GM18861 (cell line): ENCODE measurements around the gene ACSS2.

ENCODE experiments used
- ATAC-seq: cut with Tn5 transposase; IDR thresholded peaks from one replicate; pipeline ENCODE4 v1.9.1; 2021; ENCODE audit not compliant: unreplicated experiment

The ACSS2 gene

DNA sequence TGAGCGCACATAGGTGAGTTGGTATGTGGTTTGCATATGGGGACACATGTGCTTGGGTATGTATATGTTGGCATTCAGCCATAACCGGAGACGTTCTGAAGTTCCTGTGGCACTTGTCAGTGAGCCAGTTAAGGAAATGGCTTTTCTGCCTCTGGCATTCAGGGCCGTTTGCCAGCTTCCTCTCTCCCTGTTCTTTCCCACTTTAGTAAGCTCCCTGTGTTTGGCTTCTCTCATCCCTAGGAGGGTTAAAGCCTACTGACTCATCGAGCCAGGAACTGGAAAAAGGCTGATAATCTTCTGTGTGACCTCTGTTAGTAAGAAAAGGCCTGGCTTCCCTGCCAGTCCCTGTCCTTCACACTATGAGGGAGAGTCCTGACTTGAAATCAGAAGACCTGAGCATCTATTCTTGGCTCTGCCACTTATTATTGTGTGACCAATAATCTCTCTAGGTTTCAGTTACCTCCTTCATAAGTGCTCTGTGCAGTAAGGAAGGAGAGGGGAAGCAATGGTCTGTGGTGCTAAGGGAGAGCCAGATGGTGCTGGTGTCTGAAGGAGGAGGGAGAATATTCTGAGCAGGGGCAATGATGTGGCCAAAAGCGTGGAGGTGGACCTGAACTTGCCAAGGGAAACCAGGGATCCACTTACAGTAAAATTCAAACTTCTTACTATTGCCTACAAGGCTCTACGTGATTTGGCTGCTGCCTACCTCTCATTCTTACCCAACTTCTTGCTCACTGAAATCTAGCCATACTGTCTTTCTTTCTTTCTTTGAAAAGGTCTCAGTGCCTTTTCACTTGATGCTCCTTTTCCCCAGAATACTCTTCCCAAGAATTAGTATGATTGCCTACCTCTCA, 31.4 kb downstream of the ACSS2 start:
- no peak for ATAC-seq

GRCh38 chr20:34915131-34915530, 38.7 kb downstream of the ACSS2 start:
- ATAC-seq = no peak

GRCh38 chr20:34915749-34916455, 39.5 kb downstream of the ACSS2 start:
- no peak for ATAC-seq

DNA sequence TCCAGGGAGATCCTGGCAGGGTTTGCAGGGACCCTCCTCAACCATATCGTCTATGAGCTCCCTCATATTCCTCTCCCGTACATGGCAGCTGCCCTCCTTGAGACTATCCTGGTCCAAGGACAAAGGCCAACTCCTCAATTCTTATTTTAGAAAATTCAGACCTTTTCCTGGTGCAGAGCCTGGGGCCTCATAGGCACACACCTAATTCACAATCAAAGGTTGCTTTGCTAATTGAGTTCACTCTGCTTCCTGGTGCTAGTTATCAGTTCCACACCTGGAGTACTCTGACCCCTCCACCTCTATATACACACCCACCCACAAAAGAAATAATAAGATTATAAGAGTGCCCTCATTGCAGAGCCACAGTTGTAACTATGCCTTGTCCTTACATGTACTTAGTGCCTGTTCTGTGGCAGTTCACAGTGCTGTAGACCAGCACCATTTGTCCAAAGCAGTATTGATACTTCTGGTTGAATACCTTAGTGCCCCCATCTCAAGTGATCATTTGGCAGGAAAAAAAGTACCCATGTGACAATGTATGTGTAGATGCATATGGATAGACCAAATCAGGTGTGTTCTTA, 40.5 kb downstream of the ACSS2 start:
- no peak for ATAC-seq

DNA sequence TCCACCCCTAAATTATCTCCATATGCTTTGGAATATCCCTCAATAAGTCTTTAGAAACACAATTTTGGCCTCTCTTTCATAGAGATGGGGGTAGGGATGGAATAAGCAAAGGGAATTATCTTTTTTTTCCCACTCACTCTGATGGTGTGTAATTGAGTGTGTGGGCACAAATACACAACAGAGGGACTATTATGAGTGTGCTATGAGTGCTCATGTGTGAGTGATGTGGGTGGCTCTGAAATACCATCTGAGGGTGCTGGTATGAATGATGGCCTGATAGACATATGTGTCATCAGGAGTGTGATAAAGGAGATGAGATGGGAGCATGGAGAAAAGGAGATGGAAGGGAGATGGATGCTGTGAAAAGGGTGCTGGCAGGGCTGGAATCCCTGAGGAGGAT, 43.6 kb downstream of the ACSS2 start:
- no peak for ATAC-seq

DNA sequence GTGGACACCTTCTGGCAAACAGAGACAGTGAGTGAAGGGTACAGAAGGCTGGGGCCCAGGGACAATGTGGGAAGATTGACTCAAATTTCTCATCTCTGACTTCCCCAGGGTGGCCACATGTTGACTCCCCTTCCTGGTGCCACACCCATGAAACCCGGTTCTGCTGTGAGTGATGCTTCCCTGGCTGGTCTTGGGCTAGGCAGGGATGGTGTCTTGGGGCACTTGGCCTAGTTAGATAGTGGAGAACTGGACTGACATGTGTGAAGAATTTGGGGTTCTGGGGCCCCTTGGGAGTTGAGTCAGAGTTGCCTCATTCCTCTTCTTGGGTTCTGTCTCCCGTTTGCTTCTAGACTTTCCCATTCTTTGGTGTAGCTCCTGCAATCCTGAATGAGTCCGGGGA, 45.0 kb downstream of the ACSS2 start:
- no peak for ATAC-seq

DNA sequence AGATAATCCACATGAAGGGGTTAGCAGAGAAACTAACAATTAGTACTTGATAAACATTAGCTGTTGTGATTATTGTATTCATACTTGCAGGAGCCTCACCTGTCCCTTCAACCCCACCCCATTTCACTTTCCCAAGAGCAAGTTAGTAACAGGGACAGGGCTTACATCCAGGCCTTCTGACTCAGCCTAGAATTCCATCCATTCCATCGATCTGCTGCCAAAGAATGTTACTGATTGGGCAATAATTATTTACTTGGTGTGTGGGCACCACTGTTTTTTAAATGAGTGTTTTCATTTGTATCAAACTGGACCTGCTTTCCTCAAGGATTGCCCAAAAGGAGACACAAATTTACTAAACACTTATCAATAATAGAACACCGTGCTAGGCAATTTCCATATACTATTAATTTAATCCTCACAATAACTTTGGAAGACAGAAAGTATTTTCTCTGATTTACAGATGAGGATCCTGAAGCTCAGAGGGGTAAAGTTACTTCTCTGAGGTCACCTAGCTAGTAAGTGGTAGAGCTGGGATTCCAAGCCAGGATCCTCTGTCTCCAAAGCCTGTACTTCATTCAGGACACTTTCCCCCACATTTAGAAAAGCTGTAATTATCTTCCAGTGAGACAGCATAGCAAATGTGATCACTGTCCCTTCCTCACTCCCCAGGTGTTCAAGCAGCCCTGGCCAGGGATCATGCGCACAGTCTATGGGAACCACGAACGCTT, 46.4 kb downstream of the ACSS2 start:
- no peak for ATAC-seq

- no peak for ATAC-seq
These were observed 47.0 kb downstream of the ACSS2 start for GRCh38 chr20:34923414-34923813.

DNA sequence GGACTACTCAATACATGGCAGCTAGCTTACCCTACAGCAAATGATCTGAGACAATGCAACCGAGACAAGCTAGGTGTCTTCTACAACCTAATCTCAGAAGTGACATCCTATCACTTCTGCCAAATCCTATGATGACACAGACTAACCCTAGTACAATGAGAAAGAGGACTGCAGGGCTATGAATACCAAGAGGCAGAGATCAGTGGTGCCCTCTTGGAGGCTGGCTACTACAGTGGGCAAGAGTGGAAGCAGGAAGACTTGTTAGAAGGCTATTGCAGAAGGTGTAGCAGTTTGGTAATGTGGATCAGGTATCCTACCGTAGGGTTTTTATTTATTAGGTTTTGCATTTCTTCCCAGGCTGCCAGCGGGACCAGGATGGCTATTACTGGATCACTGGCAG, 48.9 kb downstream of the ACSS2 start:
- no peak for ATAC-seq

- ATAC-seq = no peak
These were observed 49.6 kb downstream of the ACSS2 start for GRCh38 chr20:34925981-34926380.

DNA sequence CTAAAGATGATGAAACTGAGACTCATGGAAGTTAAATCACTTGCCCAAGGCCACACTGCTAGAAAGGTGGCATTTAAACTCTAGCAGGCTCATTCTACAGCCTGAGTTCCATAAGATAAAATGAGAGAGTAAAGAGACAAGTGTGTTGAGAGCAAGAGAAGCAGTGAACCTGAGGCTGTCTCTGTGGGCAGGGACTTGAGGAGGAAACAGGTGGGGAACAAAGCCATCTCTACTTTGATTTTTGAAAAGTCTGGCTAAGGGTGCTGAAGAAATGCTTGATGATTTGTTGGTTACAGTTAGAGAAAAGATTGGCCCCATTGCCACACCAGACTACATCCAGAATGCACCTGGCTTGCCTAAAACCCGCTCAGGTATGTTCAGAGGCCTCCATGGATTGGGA, 50.2 kb downstream of the ACSS2 start:
- no peak for ATAC-seq

GRCh38 chr20:34927736-34928135, 51.3 kb downstream of the ACSS2 start:
- ATAC-seq = no peak

GRCh38 chr20:34928411-34928810, 52.0 kb downstream of the ACSS2 start:
- no peak for ATAC-seq

- no peak for ATAC-seq
These were observed 55.4 kb downstream of the ACSS2 start for GRCh38 chr20:34931771-34932170.

GRCh38 chr20:34938466-34939163, 62.2 kb downstream of the ACSS2 start:
- no peak for ATAC-seq

DNA sequence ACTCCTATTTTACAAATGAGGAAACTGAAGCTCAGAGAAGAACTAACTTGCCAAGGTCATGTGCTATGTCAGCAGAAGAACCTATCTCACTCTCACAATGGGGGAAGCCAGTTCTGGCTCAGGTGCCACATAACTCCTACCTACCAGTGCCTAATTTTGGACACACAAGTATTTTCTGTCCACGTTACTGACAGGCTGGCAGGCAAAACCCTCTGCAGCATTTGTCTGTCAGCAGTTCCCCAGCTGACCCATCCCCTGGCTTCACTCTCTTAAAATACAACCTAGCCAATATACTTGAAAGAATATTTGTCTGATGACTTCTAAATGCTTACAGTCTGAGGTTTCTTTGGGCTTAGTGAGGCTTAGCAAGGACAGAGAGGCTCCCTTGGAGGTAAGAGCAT, 63.7 kb downstream of the ACSS2 start:
- ATAC-seq = no peak

- ATAC-seq = no peak
These were observed 64.8 kb downstream of the ACSS2 start for GRCh38 chr20:34941226-34941625.

- ATAC-seq = no peak
These were observed 65.9 kb downstream of the ACSS2 start for GRCh38 chr20:34942301-34942700.

DNA sequence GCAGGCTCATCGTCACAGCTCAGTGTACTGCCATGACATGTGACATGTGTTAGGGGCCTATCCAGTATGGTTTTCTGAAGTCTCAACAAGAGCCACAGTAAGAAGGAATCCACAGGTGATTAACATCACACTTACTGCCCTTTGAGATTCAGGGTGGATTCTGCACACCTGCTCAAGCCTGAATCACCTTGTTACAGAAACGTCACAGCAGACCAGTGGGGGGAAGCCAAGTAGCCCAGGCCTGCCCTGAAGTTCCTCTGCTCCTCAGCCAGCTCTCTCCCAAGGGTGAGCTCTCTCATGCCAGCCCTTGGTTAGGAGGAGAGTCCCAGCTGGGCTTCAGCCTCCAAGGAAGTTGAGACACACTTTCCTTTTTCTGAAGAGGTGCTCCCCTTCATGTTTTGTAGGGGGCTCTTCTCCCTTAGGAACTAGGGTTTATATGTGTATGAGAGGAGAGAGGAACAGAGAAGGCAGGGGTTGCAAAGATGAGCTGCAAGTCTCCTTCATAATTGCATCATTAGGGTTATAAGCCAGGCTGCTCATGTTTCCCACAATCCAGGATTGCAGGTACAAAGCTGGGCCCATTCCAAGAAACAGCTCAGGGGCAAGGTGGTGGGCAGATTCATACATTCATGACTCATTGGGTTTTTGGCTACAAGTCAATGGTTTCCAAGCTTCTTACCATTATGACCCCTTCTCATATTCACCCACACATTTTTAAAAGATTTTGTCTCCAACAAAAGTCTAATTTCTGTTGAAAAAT, 67.6 kb downstream of the ACSS2 start:
- no peak for ATAC-seq
